ENCODE results near the gene GKN1.

DNA sequence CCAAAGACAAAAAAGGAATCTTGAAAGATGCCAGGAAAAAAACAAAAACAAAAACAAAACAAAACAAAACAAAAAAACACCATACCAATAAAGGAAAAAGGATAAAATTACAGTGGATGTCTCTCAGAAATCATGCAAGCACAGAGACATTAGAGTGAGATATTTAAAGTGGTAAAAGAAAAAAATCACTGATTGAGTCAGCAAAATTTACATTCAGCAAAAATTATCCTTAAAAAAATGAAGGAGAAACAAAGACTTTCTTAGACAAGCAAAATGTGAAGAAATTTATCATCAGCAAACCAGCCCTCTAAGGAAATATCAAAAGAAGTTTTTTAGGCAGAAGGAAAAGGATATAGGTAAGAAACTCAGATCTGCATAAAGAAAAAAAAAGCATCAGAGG, 10.2 kb upstream of the GKN1 start:
- TF ChIP-seq, protein P1, sequence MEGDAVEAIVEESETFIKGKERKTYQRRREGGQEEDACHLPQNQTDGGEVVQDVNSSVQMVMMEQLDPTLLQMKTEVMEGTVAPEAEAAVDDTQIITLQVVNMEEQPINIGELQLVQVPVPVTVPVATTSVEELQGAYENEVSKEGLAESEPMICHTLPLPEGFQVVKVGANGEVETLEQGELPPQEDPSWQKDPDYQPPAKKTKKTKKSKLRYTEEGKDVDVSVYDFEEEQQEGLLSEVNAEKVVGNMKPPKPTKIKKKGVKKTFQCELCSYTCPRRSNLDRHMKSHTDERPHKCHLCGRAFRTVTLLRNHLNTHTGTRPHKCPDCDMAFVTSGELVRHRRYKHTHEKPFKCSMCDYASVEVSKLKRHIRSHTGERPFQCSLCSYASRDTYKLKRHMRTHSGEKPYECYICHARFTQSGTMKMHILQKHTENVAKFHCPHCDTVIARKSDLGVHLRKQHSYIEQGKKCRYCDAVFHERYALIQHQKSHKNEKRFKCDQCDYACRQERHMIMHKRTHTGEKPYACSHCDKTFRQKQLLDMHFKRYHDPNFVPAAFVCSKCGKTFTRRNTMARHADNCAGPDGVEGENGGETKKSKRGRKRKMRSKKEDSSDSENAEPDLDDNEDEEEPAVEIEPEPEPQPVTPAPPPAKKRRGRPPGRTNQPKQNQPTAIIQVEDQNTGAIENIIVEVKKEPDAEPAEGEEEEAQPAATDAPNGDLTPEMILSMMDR (conservative IDR thresholded peaks at IDR 0.05; ENCODE audit: low read length), result no peak
- no peak for TF ChIP-seq EZH2phosphoT487 (IDR thresholded peaks at IDR 0.05; ENCODE audit: borderline replicate concordance)

All from Loucy (cell line).